DOHH2 (cell line): ENCODE data around the gene PITPNC1.

Source experiments
- H3F3A ChIP-seq: fragments of 200-600 bp; sonication (generic), shearing (Covaris generic); 2 replicates; pipeline ENCODE4 v1.6.0; 2016; ENCODE audit warnings: antibody characterized with exemption, mild to moderate bottlenecking; ENCODE audit not compliant: control insufficient read depth, insufficient read depth
- H3K27ac ChIP-seq: fragments of 200-600 bp; sonication (generic); 2 replicates; pipeline ENCODE4 v1.5.1; 2014; ENCODE audit warnings: low read depth, mild to moderate bottlenecking, low read length, moderate library complexity
- H3K27me3 ChIP-seq: fragments of 200-600 bp; sonication (generic); 2 replicates; pipeline ENCODE4 v1.6.1; 2014; ENCODE audit warnings: mild to moderate bottlenecking, low read length, mixed read lengths; ENCODE audit not compliant: control insufficient read depth
- H3K36me3 ChIP-seq: fragments of 200-600 bp; sonication (generic); 2 replicates; pipeline ENCODE4 v1.6.1; 2014; ENCODE audit warnings: mild to moderate bottlenecking, low read length, moderate library complexity, mixed read lengths; ENCODE audit not compliant: control insufficient read depth
- H3K4me1 ChIP-seq: fragments of 200-600 bp; sonication (generic); 2 replicates; pipeline ENCODE4 v1.6.1; 2014; ENCODE audit warnings: mild to moderate bottlenecking, low read length, mixed read lengths; ENCODE audit not compliant: control insufficient read depth
- H3K4me2 ChIP-seq: fragments of 200-600 bp; sonication (generic); 2 replicates; pipeline ENCODE4 v1.6.0; 2014; ENCODE audit warnings: mild to moderate bottlenecking, low read length, moderate library complexity
- H3K4me3 ChIP-seq: fragments of 200-600 bp; sonication (generic); 2 replicates; pipeline ENCODE4 v1.5.1; 2014; ENCODE audit warnings: mild to moderate bottlenecking, low read length, mixed read lengths
- H3K79me2 ChIP-seq: fragments of 200-600 bp; sonication (generic); 2 replicates; pipeline ENCODE4 v1.6.1; 2014; ENCODE audit warnings: mild to moderate bottlenecking, low read length, mixed read lengths; ENCODE audit not compliant: control insufficient read depth
- H3K9me2 ChIP-seq: fragments of 200-600 bp; sonication (generic); replicated peaks from 2 replicates; pipeline ENCODE4 v1.6.1; 2014; ENCODE audit warnings: mild to moderate bottlenecking, low read length, mixed read lengths; ENCODE audit not compliant: control insufficient read depth
- H3K9me3 ChIP-seq: fragments of 200-600 bp; sonication (generic); 2 replicates; pipeline ENCODE4 v1.6.1; 2014; ENCODE audit warnings: antibody characterized with exemption, low read length, mixed read lengths; ENCODE audit not compliant: control insufficient read depth, insufficient read depth
- H4K20me1 ChIP-seq: fragments of 200-600 bp; sonication (generic); 2 replicates; pipeline ENCODE4 v1.6.0; 2014; ENCODE audit warnings: low read depth, mild to moderate bottlenecking, antibody characterized with exemption, low read length, moderate library complexity; ENCODE audit not compliant: control insufficient read depth, insufficient read depth
- EZH2phosphoT487 ChIP-seq: fragments of 200-600 bp; sonication (generic); IDR thresholded peaks from 2 replicates; pipeline ENCODE4 v1.6.1; 2017; ENCODE audit warnings: borderline replicate concordance, mild to moderate bottlenecking, antibody characterized with exemption, low read length, moderate library complexity, mixed read lengths
- TF ChIP-seq, protein P1 (sequence below): fragments of 200-600 bp; sonication (generic); IDR thresholded peaks from one replicate; pipeline ENCODE4 v1.5.1; 2014; ENCODE audit warnings: antibody characterized with exemption, mild to moderate bottlenecking, low read depth, low read length; ENCODE audit not compliant: poor library complexity, severe bottlenecking

Gene PITPNC1

DNA sequence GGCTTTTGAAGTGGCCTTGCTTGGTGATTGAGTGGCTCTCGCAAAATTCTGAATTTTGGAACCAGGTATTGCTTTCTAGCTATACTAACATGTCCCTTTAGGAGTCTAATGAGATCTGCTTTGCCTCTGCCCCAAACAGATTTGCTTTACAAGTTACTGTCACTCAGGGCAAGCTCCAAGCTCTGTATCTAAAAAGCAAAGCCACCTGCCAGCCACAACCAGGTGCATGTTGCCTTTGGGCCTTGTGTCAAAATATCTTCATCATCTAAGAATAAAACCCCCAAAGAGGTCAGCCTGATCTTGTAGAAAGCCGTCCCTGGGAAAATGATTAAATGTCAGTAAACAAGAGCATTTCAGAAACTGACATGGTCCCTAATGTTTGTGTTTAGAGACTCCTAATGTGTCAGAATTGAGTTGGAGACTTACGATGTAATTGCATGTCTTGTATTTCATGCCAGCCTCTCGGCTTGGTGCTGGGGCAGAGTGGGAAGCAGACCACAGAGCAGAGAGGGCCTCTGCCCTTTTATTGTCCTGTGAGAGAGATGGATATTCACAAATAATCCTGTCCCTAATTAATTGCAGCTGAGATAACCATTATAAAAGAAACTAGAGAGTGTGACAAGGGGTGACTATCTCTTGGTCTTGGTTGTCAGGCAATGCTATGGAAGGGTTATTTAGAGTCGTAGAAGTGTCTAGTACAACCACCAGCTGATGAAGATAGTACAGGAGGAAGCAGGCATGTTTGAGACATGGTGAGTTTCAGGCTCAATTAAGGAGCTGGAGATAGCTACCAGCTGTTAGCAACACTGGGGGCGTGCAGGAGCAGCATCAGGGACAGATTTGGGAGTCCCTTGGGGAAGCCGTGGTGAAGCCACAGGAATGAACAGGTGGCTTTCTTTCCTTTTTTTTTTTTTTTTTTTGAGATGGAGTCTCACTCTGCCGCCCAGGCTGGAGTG, 90.7 kb downstream of the PITPNC1 start:
- Histone ChIP-seq H3K4me2 (peak overlapping the region; percentile 71), H3K9me3 (no peaks in the 10 kb centered on the region), H3K4me1 (peaks cover 46% of the 10 kb centered on the region), H3K4me3 (peak overlapping the region; percentile 40), H3K27me3 (no peaks in the 10 kb centered on the region), H3K36me3 (no peaks in the 10 kb centered on the region), H3K9me2 (no peaks in the 10 kb centered on the region), H4K20me1 (no peaks in the 10 kb centered on the region), H3F3A (peaks cover 8% of the 10 kb centered on the region), H3K79me2 (no peaks in the 10 kb centered on the region), H3K27ac (peak overlapping the region; percentile 68)
- no peak for TF ChIP-seq EZH2phosphoT487
- TF ChIP-seq, protein P1, sequence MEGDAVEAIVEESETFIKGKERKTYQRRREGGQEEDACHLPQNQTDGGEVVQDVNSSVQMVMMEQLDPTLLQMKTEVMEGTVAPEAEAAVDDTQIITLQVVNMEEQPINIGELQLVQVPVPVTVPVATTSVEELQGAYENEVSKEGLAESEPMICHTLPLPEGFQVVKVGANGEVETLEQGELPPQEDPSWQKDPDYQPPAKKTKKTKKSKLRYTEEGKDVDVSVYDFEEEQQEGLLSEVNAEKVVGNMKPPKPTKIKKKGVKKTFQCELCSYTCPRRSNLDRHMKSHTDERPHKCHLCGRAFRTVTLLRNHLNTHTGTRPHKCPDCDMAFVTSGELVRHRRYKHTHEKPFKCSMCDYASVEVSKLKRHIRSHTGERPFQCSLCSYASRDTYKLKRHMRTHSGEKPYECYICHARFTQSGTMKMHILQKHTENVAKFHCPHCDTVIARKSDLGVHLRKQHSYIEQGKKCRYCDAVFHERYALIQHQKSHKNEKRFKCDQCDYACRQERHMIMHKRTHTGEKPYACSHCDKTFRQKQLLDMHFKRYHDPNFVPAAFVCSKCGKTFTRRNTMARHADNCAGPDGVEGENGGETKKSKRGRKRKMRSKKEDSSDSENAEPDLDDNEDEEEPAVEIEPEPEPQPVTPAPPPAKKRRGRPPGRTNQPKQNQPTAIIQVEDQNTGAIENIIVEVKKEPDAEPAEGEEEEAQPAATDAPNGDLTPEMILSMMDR = no peak

DNA sequence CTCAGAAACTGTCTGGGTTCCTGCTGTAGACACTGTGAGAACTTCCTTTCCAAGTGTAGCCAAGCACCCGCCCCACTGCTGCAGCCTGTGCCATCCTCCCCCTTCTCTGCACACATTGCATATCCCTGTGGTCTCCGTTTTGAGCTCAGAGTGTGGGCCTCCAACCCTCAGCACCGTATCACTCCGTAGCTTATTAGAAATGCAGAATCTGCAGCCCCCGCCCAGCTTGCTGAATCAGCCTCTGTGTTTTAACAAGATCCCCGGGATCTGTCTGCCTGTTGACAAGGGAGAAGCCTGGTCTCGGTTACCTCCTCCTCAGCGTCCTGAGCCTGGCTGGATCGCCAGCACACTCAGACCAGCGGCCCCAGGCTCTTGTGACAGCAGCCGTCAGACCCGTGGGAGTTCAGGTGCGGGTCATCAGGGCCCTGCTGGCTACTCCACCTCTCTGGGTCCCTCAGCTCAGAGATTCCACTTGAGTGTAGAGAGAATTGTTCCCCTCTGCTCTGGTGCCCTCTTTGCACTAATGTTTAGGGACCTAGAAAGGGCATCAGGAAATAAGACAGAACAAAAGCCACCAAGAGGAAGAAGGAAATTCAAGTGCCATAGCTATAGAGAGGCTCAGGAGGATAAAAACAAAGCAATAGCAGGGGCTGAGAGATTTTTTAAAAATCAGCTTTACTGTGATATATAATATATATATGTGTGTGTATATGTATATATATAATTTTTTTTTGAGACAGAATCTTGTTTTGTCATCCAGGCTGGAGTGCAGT, 92.3 kb downstream of the PITPNC1 start:
- H3K79me2 ChIP-seq = no peaks in the 10 kb centered on the region
- H3K36me3 ChIP-seq = no peaks in the 10 kb centered on the region
- H3K4me1 ChIP-seq = peaks cover 46% of the 10 kb centered on the region
- peaks cover 8% of the 10 kb centered on the region for H3F3A ChIP-seq
- H4K20me1 ChIP-seq = no peaks in the 10 kb centered on the region
- no peaks in the 10 kb centered on the region for H3K9me2 ChIP-seq
- H3K4me3 ChIP-seq = peak overlapping the region; percentile 25
- TF ChIP-seq, protein P1 = no peak
- TF ChIP-seq EZH2phosphoT487 = no peak
- H3K27me3 ChIP-seq = no peaks in the 10 kb centered on the region
- H3K9me3 ChIP-seq = no peaks in the 10 kb centered on the region
- H3K4me2 ChIP-seq = peak overlapping the region; percentile 38
- H3K27ac ChIP-seq = no peak overlapping the region

DNA sequence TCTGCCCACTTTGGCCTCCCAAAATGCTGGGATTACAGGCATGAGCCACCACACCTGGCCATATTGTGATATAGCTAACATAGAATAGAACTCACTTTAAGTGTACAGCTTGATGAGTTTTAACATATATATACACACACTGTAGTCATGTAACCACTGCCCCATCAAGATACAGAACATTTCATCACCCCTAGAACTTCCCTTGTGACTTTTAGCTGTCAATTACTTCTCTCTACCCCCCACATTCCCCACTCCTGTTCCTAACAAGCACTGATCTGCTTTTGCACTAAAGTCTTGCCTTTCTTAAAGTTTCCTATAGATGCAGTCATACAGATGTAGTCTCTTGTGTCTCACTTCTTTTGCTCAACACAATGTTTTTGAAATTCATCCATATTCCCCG, 93.1 kb downstream of the PITPNC1 start:
- TF ChIP-seq EZH2phosphoT487 = no peak
- TF ChIP-seq, protein P1 = no peak
- Histone ChIP-seq H3F3A (peaks cover 8% of the 10 kb centered on the region), H3K27me3 (no peaks in the 10 kb centered on the region), H3K36me3 (no peaks in the 10 kb centered on the region), H3K9me3 (no peaks in the 10 kb centered on the region), H3K27ac (no peak overlapping the region), H3K79me2 (no peaks in the 10 kb centered on the region), H3K4me1 (peaks cover 46% of the 10 kb centered on the region), H3K4me3 (no peak overlapping the region), H3K9me2 (no peaks in the 10 kb centered on the region), H4K20me1 (no peaks in the 10 kb centered on the region), H3K4me2 (no peak overlapping the region)
